ENCODE measurements around the gene CHSY1.

Gene CHSY1

GRCh38 chr15:101267320-101268104, 15.7 kb upstream of the CHSY1 start:
- DNase-seq: no peak

- DNase-seq: no peak
Observed at GRCh38 chr15:101266787-101267186, 14.9 kb upstream of the CHSY1 start.

GRCh38 chr15:101266034-101266433, 14.2 kb upstream of the CHSY1 start:
- no peak for DNase-seq

- no peak for DNase-seq
Observed at GRCh38 chr15:101264911-101265641, 13.2 kb upstream of the CHSY1 start.

- no peak for DNase-seq
Observed at GRCh38 chr15:101264011-101264410, 12.2 kb upstream of the CHSY1 start.

DNA sequence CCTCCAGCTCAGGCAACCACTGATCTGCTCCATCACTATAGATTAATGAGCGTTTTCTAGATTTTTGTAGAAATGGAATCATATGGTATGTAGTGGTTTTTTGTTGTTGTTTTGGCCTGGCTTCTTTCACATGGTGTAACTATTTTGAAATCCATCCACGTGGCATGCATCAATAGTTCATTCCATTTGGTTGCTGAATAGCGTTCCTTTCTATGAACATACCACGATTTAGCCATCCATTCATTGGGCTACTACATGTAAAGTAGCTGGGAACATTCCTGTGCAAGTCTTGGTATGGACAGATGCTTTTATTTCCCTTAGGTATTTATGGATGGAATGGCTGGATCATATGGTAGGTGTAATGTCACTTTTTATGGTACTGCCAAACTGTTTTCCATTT, 10.7 kb upstream of the CHSY1 start:
- DNase-seq: no peak

GRCh38 chr15:101258238-101259144, 6.6 kb upstream of the CHSY1 start:
- DNase-seq: peak; percentile 58

- DNase-seq: no peak
Observed at GRCh38 chr15:101256757-101257156, 4.9 kb upstream of the CHSY1 start.

GRCh38 chr15:101255615-101256241, 3.9 kb upstream of the CHSY1 start:
- no peak for DNase-seq

DNA sequence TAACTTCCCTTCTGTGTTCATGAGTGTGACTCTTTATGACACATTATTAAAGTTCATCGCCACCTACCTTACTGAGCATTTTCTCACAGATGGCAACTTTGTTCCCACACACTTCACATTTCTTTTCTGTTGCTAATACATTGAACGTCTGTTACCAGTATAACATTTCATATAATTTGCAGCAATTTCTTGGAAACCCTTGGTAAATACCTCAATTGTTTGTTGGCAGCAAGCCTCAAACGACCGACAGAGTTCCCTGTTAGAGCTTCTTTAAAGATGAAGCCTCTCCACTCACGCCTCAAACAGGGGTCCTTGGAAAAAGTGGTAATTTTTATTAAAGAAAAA, 3.2 kb upstream of the CHSY1 start:
- no peak for DNase-seq

DNA sequence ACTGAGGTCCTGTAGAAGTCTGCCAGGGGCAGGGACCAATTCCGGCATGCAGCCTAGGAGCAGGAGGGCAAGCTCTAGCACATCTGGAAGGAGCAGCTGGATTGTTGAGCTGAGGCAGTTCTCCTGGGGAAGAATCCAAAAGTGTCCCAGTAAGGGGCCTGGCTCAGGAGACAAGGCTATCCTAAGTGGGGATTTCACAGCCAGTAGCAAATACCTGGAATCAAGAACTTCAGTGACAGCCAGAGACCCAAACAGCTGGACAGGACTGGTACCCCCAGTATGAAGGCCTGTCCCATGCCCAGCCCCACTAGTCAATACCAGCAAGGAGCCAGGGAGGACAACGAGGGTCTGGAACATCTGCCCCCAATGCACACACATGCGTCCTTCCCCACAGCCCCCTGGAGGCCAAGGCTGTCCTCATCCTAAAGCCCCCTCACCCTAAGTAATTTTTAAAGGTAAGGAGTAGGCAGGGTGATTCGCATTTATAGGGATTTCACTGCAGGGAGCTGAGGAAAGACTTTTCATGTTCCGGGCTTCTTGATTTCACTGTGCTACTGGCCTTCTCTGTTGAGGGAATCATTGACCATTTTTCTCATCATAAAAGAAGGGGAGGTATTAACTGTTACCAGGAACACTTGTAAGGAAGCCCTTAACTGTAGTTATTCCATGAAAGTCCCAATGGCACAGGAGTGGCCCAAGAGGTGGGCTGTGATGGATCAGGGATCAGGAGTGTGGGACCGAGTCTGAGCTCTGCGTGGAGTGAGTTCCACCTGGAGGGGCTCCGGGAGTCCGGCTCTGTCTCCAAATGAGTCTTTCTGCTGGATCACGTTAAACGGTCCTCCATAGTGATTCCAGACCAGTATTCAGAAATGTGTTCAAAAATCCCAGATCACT, 2.6 kb upstream of the CHSY1 start:
- DNase-seq: no peak

DNA sequence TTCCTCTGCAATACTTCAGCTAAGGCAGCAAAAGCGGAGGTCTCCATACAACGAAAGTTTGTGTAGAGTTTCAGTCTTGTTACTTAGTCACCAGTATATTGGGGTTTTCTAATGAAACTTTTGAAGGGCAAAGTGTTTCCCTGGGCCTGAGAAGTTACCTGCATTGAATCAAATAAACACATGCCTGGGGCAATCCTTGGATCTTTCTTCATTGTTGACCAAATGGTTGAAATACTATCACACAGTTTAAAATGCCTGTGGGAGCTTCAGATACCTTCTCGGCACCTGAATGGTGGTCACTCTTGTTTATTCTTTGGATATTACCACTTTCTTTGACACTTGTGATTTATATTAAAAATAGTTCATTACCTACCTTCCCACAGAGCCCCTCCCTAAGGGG, 988 bp upstream of the CHSY1 start:
- DNase-seq: no peak

DNA sequence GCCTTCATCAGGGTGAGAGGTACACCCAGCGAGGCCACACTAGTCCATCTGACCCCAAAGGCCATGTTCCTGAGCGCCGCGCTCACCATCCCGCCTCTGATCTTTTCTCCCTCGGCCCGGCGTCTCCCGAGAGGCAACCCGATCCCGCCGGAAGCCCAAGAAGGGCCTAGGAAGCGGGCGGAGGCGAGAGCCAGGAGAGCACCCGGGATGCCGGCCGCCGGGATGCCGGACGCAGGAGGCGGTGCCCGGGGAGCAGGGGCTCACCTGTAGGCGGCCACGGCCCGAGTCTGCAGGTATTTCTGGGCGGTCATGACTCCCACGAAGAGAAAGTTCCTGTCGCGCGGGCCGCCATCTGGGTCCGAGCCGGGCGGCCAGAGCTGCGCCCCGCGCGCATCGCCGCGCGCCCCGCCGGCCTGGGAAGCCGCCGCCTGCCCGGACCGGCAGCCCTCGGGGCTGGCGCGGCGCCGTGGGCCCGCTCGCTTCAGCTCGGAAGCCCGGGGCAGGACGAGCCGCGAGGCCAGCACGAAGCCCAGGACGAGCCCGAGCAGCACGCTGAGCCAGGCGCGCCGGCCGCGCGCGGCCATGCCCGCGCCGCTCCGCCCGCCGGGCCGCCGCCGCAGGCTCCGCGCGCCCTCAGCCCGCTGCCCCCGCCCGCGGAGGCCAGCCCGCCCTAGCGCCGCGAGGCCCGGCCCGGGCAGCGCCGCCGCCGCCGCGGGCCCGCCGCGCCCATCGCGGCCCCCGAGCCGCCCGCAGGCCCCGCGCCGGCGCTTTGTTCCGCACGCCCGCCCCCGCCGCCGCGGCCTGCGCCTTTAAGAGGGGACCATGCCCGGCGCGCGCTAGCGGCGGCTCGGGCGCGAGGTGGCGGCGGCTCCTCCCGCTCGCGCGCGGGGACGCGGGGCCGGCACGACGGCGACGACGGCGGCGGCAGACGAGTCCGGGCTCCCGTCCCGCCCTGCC, 697 bp downstream of the CHSY1 start:
- peak; percentile 52 for DNase-seq

GRCh38 chr15:101250341-101250831, 1.5 kb downstream of the CHSY1 start:
- DNase-seq: no peak

GRCh38 chr15:101248274-101248673, 3.6 kb downstream of the CHSY1 start:
- DNase-seq: no peak

GRCh38 chr15:101246824-101247745, 4.8 kb downstream of the CHSY1 start:
- no peak for DNase-seq

DNA sequence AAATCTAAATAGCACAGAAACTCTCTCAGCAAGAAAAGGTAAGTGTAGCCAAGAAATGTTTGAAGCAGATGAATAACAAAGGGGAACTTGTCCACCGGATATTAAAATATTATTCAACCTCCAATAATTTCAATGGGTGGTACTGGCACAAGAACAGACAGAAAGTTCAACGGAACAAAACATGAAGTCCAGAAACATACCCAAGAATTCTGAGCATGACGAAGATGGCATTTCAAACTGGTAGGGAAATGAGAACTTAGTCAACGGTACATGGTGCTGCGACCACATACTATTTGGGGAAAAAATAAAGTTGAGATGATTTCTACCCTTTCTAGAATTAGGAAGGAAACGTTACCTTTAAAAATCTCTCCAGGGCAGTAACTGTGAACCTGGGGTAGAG, 5.5 kb downstream of the CHSY1 start:
- DNase-seq: no peak

GRCh38 chr15:101244889-101245668, 6.8 kb downstream of the CHSY1 start:
- DNase-seq: no peak

Data from NCI-H345 (cell line).